Thyroid gland (tissue), 4 donors: Measurements from ENCODE around the gene PCDHGB2.

ENCODE experiments used
- CTCF ChIP-seq, 6 experiments: fragments of 200-600 bp in 3 of 6; fragments of 450-650 bp in 3 of 6; sonication (generic) in 3 of 6; IDR thresholded peaks; one replicate each; pipeline ENCODE4 v1.5.1; 2016 to 2019; ENCODE audit warnings: antibody characterized with exemption in 6 of 6, mild to moderate bottlenecking in 2 of 6, inconsistent platforms in 1 of 6, moderate library complexity in 1 of 6
- POLR2A ChIP-seq, 2 donors: fragments of 450-650 bp; IDR thresholded peaks; one replicate each; pipeline ENCODE4 v1.6.1; 2017; ENCODE audit warnings: antibody characterized with exemption in 2 of 2, mild to moderate bottlenecking in 2 of 2, moderate library complexity in 1 of 2

DNA sequence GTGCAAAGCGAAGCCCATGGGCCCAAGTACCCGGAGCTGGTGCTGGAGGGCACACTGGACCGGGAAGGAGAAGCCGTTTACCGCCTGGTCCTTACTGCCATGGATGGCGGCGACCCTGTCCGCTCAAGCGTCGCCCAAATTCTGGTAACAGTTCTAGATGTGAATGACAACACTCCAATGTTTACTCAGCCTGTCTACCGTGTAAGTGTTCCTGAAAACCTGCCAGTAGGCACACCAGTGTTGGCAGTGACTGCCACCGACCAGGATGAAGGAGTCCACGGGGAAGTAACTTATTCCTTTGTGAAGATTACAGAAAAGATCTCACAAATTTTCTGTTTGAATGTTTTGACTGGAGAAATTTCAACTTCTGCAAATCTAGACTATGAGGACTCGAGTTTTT lies 14.8 kb downstream of the PCDHGB2 start:
- TF ChIP-seq POLR2A (IDR thresholded peaks at IDR 0.05), result no peak
- no peak for TF ChIP-seq CTCF (IDR thresholded peaks at IDR 0.05)
